ENCODE measurements around the gene OAS1.
"Not testable (repeated sequence)": the region's sequence is repeated elsewhere in the genome, so short reads cannot be mapped to it uniquely, and the experiment has no call there.

OAS1 gene

GRCh38 chr12:112901271-112901670 lies 5.5 kb upstream of the OAS1 start:
- DNase-seq, result no peak

GRCh38 chr12:112904571-112904970 lies 2.2 kb upstream of the OAS1 start:
- DNase-seq, result no peak

- DNase-seq, result no peak
Measured at GRCh38 chr12:112905451-112906089, 1.2 kb upstream of the OAS1 start.

GRCh38 chr12:112907415-112908157 lies 824 bp downstream of the OAS1 start:
- DNase-seq, result no peak

GRCh38 chr12:112908548-112908947 lies 1.8 kb downstream of the OAS1 start:
- no peak for DNase-seq

- DNase-seq, result no peak
Measured at GRCh38 chr12:112909693-112910092, 2.9 kb downstream of the OAS1 start.

GRCh38 chr12:112913038-112913688 lies 6.4 kb downstream of the OAS1 start:
- DNase-seq, result no peak

GRCh38 chr12:112913888-112914287 lies 7.1 kb downstream of the OAS1 start:
- DNase-seq, result not testable (repeated sequence)

GRCh38 chr12:112916270-112916669 lies 9.5 kb downstream of the OAS1 start:
- no peak for DNase-seq

- peak; percentile 23 for DNase-seq
Measured at GRCh38 chr12:112919121-112919520, 12.4 kb downstream of the OAS1 start.

- DNase-seq, result no peak
Measured at GRCh38 chr12:112924986-112925385, 18.2 kb downstream of the OAS1 start.

- not testable (repeated sequence) for DNase-seq
Measured at GRCh38 chr12:112926416-112927033, 19.8 kb downstream of the OAS1 start.

GRCh38 chr12:112927475-112927874 lies 20.7 kb downstream of the OAS1 start:
- DNase-seq, result no peak

- no peak for DNase-seq
Measured at GRCh38 chr12:112927925-112928324, 21.2 kb downstream of the OAS1 start.

GRCh38 chr12:112928978-112929377 lies 22.2 kb downstream of the OAS1 start:
- no peak for DNase-seq

GRCh38 chr12:112929715-112930114 lies 23.0 kb downstream of the OAS1 start:
- DNase-seq, result no peak

GRCh38 chr12:112930350-112930749 lies 23.6 kb downstream of the OAS1 start:
- no peak for DNase-seq

- DNase-seq, result no peak
Measured at GRCh38 chr12:112932485-112933128, 25.8 kb downstream of the OAS1 start.

- no peak for DNase-seq
Measured at GRCh38 chr12:112933129-112933505, 26.4 kb downstream of the OAS1 start.

GRCh38 chr12:112936264-112936663 lies 29.5 kb downstream of the OAS1 start:
- no peak for DNase-seq

GRCh38 chr12:112936927-112937326 lies 30.2 kb downstream of the OAS1 start:
- DNase-seq, result no peak

GRCh38 chr12:112937741-112938719 lies 31.3 kb downstream of the OAS1 start, which contains the start of gene OAS3:
Gene OAS3 (plus strand): TSS chr12:112938474. CDS start chr12:112938531, 57 bp downstream.
- DNase-seq, result peak; percentile 74
